Erythroblast (primary cell): ENCODE results near the gene PLPP3.

Experiments used
- GATA1 ChIP-seq: IDR thresholded peaks from 2 replicates; pipeline ENCODE4 v1.6.1; 2011; ENCODE audit warnings: low read depth, mild to moderate bottlenecking, control low read depth, low read length, moderate library complexity
- POLR2A ChIP-seq: IDR thresholded peaks from 2 replicates; pipeline ENCODE4 v1.6.1; 2011; ENCODE audit warnings: mild to moderate bottlenecking, low read length

DNA sequence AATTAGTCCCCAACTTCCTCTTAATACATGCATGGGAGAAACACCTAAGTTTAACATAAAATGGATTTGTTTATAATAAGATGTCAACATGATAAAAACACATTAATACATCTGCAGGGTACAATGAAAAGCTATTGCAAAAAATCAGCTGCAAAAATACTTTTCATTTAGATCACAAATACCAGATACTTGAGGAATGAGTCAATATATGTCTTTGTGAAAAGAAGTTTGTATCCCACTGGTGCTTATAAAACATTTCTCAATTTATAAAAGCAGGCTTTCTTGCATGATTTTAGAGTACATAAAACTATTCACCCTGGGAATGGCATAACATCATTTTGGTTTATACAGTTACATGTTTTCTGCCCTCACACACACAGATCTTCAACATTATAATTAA, 47.2 kb upstream of the PLPP3 start:
- TF ChIP-seq POLR2A (no peak), GATA1 (no peak)
